GM12875 (cell line): ENCODE measurements around the gene RAB7A.
"Not testable (repeated sequence)": the region's sequence is repeated elsewhere in the genome, so short reads cannot be mapped to it uniquely, and the experiment has no call there.

ENCODE experiments used
- H3K4me3 ChIP-seq: one replicate; pipeline ENCODE4 v1.5.1; 2011; ENCODE audit warnings: low read depth, low read length, control low read depth
- CTCF ChIP-seq: IDR thresholded peaks from 2 replicates; pipeline ENCODE4 v1.5.1; 2011; ENCODE audit warnings: low read depth, mild to moderate bottlenecking, control low read depth, inconsistent platforms, low read length, moderate library complexity, borderline replicate concordance; ENCODE audit not compliant: insufficient read depth

The RAB7A gene

DNA sequence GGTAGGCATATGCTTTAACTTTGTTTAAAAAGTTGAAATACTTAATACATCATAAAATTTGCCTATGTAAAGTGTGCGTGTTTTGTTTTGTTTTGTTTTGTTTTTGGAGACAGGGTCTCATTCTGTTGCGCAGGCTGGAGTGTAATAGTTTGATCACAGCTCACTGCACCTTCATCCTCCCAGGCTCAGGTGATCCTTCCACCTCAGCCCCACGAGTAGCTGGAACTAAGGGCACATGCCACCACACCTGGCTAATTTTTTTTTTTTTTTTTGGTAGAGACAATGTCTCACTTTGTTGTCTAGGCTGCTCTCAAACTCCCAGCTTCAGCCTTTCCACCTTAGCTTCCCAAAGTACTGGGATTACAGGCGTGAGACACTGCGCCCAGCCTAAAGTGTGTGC lies 42.5 kb downstream of the RAB7A start:
- TF ChIP-seq CTCF, result no peak

GRCh38 chr3:128770387-128770786 lies 44.4 kb downstream of the RAB7A start:
- TF ChIP-seq CTCF, result no peak
- no peak overlapping the region for H3K4me3 ChIP-seq

More for the DNA sequence above, 42.5 kb downstream of the RAB7A start:
- H3K4me3 ChIP-seq, result no peak overlapping the region

- H3K4me3 ChIP-seq, result not testable (repeated sequence)
These were observed 47.2 kb downstream of the RAB7A start for GRCh38 chr3:128773189-128773588.

DNA sequence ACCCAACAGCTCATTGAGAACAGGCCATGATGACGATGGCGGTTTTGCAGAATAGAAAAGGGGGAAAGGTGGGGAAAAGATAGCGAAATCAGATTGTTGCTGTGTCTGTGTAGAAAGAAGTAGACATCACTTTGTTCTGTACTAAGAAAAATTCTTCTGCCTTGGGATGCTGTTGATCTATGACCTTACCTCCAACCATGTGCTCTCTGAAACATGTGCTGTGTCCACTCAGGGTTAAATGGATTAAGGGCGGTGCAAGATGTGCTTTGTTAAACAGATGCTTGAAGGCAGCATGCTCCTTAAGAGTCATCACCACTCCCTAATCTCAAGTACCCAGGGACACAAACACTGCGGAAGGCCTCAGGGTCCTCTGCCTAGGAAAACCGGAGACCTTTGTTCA lies 47.6 kb downstream of the RAB7A start:
- not testable (repeated sequence) for H3K4me3 ChIP-seq

GRCh38 chr3:128775241-128775640 lies 49.3 kb downstream of the RAB7A start:
- no peak for TF ChIP-seq CTCF
- H3K4me3 ChIP-seq, result no peak overlapping the region

DNA sequence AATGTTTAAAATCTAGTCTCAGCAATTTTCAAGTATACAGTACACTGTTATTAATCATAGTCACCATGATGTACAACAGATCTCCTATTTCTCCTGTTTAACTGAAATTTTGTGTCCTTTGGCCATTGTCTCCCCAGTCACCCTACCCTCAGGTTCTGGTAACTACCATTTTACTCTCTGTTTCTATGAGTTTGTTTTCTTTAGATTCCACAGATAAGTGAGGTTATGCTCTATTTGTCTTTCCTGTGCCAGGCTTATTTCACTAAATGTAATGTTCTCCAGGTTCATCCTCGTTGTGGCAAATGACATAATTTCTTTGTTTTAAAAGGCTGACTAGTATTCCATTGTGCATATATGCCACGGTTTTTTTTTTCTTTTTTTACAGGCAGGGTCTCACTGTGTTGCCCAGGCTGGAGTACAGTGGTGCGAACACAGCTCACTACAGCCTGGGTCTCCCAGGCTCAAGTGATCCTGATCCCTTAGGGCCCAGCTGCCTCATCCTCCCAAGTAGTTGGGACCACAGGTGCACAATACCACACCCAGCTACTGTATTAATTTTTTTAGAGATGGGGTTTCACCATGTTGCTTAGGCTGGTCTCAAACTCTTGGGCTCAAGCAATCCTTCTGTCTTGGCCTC lies 50.0 kb downstream of the RAB7A start:
- TF ChIP-seq CTCF, result no peak
- no peak overlapping the region for H3K4me3 ChIP-seq

- TF ChIP-seq CTCF, result no peak
- H3K4me3 ChIP-seq, result no peak overlapping the region
These were observed 54.3 kb downstream of the RAB7A start for GRCh38 chr3:128780101-128780837.

DNA sequence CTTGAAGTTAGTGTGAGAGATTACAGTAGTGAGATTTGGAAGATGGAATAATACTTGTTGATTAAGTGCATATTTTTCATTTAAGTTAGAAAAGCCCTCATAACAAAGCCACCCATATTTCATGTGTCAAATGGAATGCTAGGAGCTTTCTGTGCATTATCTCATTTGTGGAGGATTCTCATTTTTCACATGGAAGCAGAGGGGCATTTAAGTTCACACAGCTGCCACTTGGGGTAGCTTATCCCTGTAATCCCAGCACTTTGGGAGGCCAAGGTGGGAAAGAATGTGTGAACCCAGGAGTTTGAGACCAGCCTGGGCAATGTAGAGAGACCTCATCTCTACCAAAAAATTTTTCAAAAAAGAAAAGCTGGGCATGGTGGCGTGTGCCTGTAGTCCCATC lies 55.2 kb downstream of the RAB7A start:
- H3K4me3 ChIP-seq, result no peak overlapping the region
- TF ChIP-seq CTCF, result no peak
